Measurements from ENCODE around the gene UNK.

The UNK gene

GRCh38 chr17:75837899-75838298 lies 53.3 kb downstream of the UNK start:
- CTCF ChIA-PET: interaction anchor here (1.3 kb wide), 1 partner anchor 11 kb away, joined by 5 read pairs; no protein-coding TSS in a partner anchor
- Mint-ChIP-seq H3K4me1 (peaks cover 37% of the 10 kb centered on the region), H3K36me3 (peaks cover 45% of the 10 kb centered on the region), H3K4me3 (no peak overlapping the region), H3K9me3 (no peaks in the 10 kb centered on the region), H3K27me3 (no peaks in the 10 kb centered on the region), H3K27ac (no peak overlapping the region)
- no peak for DNase-seq

DNA sequence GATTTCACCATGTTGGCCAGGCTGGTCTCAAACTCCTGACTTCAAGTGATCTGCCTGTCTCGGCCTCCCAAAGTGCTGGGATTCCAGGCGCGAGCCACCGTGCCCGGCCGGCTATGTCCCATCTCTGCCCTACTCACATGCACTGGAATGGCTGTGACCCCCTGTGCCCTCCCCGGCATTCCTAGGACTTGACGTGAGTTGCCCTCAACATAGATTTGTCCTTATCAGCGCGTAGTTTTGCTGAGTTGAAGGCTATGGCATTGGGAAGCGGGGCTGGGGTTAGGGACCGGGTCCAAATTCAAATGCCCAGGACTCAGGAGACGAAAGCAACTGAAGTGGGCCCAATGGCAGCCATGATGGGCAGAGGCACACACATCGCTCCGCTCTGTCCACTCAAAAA lies 53.8 kb downstream of the UNK start:
- H3K27me3 Mint-ChIP-seq: no peaks in the 10 kb centered on the region
- H3K4me3 Mint-ChIP-seq: no peak overlapping the region
- H3K36me3 Mint-ChIP-seq: peaks cover 43% of the 10 kb centered on the region
- CTCF ChIA-PET: interaction anchor here (1.3 kb wide), 1 partner anchor 12 kb away, joined by 5 read pairs; no protein-coding TSS in a partner anchor
- H3K9me3 Mint-ChIP-seq: no peaks in the 10 kb centered on the region
- no peak overlapping the region for H3K27ac Mint-ChIP-seq
- DNase-seq: no peak
- peaks cover 34% of the 10 kb centered on the region for H3K4me1 Mint-ChIP-seq

- no peak overlapping the region for H3K4me3 Mint-ChIP-seq
- peaks cover 31% of the 10 kb centered on the region for H3K36me3 Mint-ChIP-seq
- CTCF ChIA-PET: interaction anchor here (1.0 to 1.1 kb wide), 3 partner anchors 7 to 13 kb away, joined by 3 read pairs; no protein-coding TSS in a partner anchor
- DNase-seq: no peak
- no peaks in the 10 kb centered on the region for H3K9me3 Mint-ChIP-seq
- H3K27me3 Mint-ChIP-seq: no peaks in the 10 kb centered on the region
- H3K4me1 Mint-ChIP-seq: peaks cover 24% of the 10 kb centered on the region
- peak overlapping the region; percentile 33 for H3K27ac Mint-ChIP-seq
Measured at GRCh38 chr17:75839942-75840798, 55.6 kb downstream of the UNK start.

- H3K36me3 Mint-ChIP-seq: peaks cover 35% of the 10 kb centered on the region
- CTCF ChIA-PET: interaction anchor here (1.1 kb wide), 1 partner anchor 12 kb away, joined by 3 read pairs; no protein-coding TSS in a partner anchor
Measured at GRCh38 chr17:75840799-75841164, 56.2 kb downstream of the UNK start.

DNA sequence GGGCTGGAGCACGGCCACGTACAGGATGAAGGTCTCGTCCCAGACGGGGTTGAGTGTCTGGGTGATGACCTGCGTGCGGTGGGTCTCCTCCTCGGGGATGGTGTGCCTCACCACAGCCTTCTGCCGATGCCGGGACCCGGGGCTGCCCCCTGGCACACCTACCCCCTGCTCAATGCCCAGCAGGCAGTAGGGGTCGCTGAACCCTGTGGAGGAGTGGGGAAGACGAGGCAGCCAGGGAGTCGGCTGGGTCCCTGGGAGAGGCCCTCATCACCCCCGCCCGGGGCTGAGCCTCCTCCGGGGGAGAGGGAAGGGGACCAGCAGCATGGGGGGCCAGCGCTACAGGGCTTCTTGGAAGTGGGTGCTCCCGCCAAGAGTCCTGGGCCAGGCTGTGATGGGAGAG lies 57.8 kb downstream of the UNK start:
- peak overlapping the region; percentile 96 for H3K4me3 Mint-ChIP-seq
- peak overlapping the region; percentile 42 for H3K27ac Mint-ChIP-seq
- H3K9me3 Mint-ChIP-seq: no peaks in the 10 kb centered on the region
- peaks cover 26% of the 10 kb centered on the region for H3K4me1 Mint-ChIP-seq
- peaks cover 46% of the 10 kb centered on the region for H3K36me3 Mint-ChIP-seq
- H3K27me3 Mint-ChIP-seq: no peaks in the 10 kb centered on the region
- DNase-seq: no peak
- CTCF ChIA-PET: interaction anchor here (0.9 to 8.0 kb wide), 4 partner anchors 8 to 19 kb away, joined by 3 to 74 read pairs (median 30); no protein-coding TSS in a partner anchor

More at GRCh38 chr17:75840799-75841164, 56.2 kb downstream of the UNK start:
- Mint-ChIP-seq H3K4me3 (no peak overlapping the region), H3K27ac (peak overlapping the region; percentile 33), H3K4me1 (peaks cover 26% of the 10 kb centered on the region), H3K9me3 (no peaks in the 10 kb centered on the region), H3K27me3 (no peaks in the 10 kb centered on the region)
- no peak for DNase-seq

- peak overlapping the region; percentile 96 for H3K4me3 Mint-ChIP-seq
- no peaks in the 10 kb centered on the region for H3K27me3 Mint-ChIP-seq
- CTCF ChIA-PET: interaction anchor here (0.9 to 8.0 kb wide), 7 partner anchors 9 to 90 kb away, joined by 3 to 74 read pairs (median 5); partner anchors contain the start of gene WBP2
- peaks cover 46% of the 10 kb centered on the region for H3K36me3 Mint-ChIP-seq
- peaks cover 28% of the 10 kb centered on the region for H3K4me1 Mint-ChIP-seq
- H3K27ac Mint-ChIP-seq: peak overlapping the region; percentile 97
- DNase-seq: peak; percentile 61
- no peaks in the 10 kb centered on the region for H3K9me3 Mint-ChIP-seq
Measured at GRCh38 chr17:75842963-75843576, 58.5 kb downstream of the UNK start.

GRCh38 chr17:75843577-75844529 lies 59.2 kb downstream of the UNK start, which contains the start of gene UNC13D:
TSS of gene UNC13D (minus strand) at chr17:75844404. CDS start at chr17:75844337, 67 bp downstream.
- peak within 1 kb of the TSS; percentile 97 for H3K27ac Mint-ChIP-seq
- H3K4me1 Mint-ChIP-seq: peaks cover 31% of the 10 kb centered on the region
- DNase-seq: peak; percentile 81
- H3K27me3 Mint-ChIP-seq: no peaks in the 10 kb centered on the region
- CTCF ChIA-PET: interaction anchor here (0.9 to 8.0 kb wide), 10 partner anchors 10 to 91 kb away, joined by 3 to 74 read pairs (median 4); partner anchors contain the start of gene WBP2
- H3K36me3 Mint-ChIP-seq: peaks cover 49% of the 10 kb centered on the region
- H3K9me3 Mint-ChIP-seq: no peaks in the 10 kb centered on the region
- H3K4me3 Mint-ChIP-seq: peak within 1 kb of the TSS; percentile 96

- DNase-seq: peak; percentile 57
- H3K9me3 Mint-ChIP-seq: no peaks in the 10 kb centered on the region
- CTCF ChIA-PET: interaction anchor here (1.1 to 8.0 kb wide), 9 partner anchors 10 to 91 kb away, joined by 3 to 74 read pairs (median 6); partner anchors contain the start of genes GALK1 and WBP2
- peaks cover 45% of the 10 kb centered on the region for H3K36me3 Mint-ChIP-seq
- H3K27me3 Mint-ChIP-seq: no peaks in the 10 kb centered on the region
- peaks cover 31% of the 10 kb centered on the region for H3K4me1 Mint-ChIP-seq
- peak overlapping the region; percentile 96 for H3K4me3 Mint-ChIP-seq
- peak overlapping the region; percentile 97 for H3K27ac Mint-ChIP-seq
Measured at GRCh38 chr17:75844530-75845057, 60.0 kb downstream of the UNK start.

DNA sequence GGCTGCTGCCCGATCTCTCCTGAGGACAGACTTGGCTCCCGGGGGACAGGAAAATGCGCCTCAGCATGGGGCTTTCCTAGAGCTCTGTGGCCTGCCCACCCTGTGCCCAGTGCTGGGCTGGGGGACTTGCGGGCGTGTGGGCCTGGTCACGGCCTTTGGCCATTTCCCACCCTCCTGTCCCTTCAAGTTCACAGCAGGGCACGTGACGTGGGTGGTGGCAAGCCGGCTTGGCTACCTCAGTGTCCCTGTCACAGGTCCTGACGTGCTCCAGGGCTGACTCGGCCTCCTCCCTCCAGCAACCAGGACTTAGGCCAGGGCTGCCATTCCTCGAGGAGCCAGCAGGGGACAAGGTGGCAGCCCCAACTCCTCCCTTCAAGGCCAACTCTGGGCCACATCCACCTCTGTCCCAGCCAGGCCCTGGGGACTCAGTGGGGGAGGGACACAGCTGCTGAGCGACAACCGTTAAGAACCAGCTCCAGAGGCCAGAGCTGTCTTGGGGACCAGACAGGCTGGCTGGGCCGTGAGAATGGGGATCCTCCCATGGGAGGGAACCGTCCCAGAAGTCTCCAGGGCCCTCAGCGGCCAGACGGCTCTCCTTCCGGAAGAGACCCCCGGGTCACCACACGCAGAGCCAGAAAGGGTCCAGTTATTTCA lies 60.6 kb downstream of the UNK start:
- DNase-seq: peak; percentile 76
- peak overlapping the region; percentile 52 for H3K4me3 Mint-ChIP-seq
- H3K36me3 Mint-ChIP-seq: peaks cover 47% of the 10 kb centered on the region

GRCh38 chr17:75845933-75846691 lies 61.5 kb downstream of the UNK start:
- H3K27me3 Mint-ChIP-seq: no peaks in the 10 kb centered on the region
- H3K36me3 Mint-ChIP-seq: peaks cover 52% of the 10 kb centered on the region
- H3K4me1 Mint-ChIP-seq: peaks cover 29% of the 10 kb centered on the region
- CTCF ChIA-PET: interaction anchor here (0.9 to 8.0 kb wide), 8 partner anchors 9 to 93 kb away, joined by 3 to 74 read pairs (median 6); partner anchors contain the start of genes GALK1 and WBP2
- H3K27ac Mint-ChIP-seq: peak overlapping the region; percentile 83
- no peak overlapping the region for H3K4me3 Mint-ChIP-seq
- H3K9me3 Mint-ChIP-seq: no peaks in the 10 kb centered on the region
- DNase-seq: no peak

More for the DNA sequence above, 60.6 kb downstream of the UNK start:
- Mint-ChIP-seq H3K27me3 (no peaks in the 10 kb centered on the region), H3K27ac (peak overlapping the region; percentile 97), H3K4me1 (peaks cover 31% of the 10 kb centered on the region), H3K9me3 (no peaks in the 10 kb centered on the region)
- CTCF ChIA-PET: interaction anchor here (1.1 to 8.0 kb wide), 9 partner anchors 10 to 92 kb away, joined by 3 to 74 read pairs (median 6); partner anchors contain the start of genes GALK1 and WBP2

DNA sequence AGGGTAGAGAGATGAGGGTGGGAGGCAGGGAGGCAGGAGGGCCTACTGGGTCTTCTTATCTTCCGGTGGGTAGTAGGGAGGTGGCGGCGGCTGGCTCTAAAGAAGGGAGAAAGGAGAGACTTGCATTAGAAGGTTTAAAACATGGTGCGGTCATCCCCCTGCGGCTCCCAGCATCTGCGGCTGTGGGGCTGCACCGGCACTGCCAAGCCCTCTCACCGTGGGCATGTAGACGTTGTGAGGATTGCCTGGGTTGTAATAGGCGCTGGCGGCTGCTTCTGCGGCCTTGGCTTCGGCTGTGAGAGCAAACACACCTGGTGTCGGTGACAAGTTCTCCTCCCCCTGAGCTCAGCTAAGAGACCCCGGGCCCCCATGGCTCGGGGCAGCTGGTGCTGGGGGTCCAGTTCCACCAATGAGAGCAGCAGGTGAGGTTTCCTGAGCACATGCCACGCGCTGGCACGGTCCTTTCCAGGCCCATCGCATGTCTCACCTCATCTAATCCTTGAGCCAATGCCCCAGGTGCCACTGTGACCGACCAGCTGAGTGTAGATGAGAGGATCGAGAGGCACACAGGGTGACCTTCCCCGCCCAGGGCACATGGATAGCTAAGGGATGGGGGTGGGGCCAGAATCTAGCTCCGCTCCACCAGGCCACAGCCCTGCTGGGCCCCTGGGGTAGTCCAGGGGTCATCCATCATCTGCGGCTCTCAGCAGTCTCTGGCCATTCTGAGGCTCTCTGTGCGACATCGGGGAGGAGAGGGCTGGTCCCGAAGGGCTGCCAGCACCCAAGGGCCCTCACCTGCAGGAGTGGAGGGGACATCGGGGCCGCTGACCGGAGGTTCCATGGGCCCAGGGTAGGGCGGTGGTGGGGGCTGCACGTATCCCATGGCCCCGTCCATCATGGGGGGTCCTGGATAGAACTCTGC lies 62.3 kb downstream of the UNK start:
- Mint-ChIP-seq H3K27ac (no peak overlapping the region), H3K9me3 (no peaks in the 10 kb centered on the region), H3K36me3 (peaks cover 55% of the 10 kb centered on the region), H3K4me1 (peaks cover 32% of the 10 kb centered on the region), H3K4me3 (no peak overlapping the region), H3K27me3 (no peaks in the 10 kb centered on the region)
- CTCF ChIA-PET: interaction anchor here (1.0 to 8.0 kb wide), 15 partner anchors 8 to 94 kb away, joined by 3 to 74 read pairs (median 6); partner anchors contain the start of genes GALK1, TRIM65 and WBP2
- no peak for DNase-seq
